ENCODE data around the gene LSR.
"Not testable (repeated sequence)": the region's sequence is repeated elsewhere in the genome, so short reads cannot be mapped to it uniquely, and the experiment has no call there.

LSR gene

DNA sequence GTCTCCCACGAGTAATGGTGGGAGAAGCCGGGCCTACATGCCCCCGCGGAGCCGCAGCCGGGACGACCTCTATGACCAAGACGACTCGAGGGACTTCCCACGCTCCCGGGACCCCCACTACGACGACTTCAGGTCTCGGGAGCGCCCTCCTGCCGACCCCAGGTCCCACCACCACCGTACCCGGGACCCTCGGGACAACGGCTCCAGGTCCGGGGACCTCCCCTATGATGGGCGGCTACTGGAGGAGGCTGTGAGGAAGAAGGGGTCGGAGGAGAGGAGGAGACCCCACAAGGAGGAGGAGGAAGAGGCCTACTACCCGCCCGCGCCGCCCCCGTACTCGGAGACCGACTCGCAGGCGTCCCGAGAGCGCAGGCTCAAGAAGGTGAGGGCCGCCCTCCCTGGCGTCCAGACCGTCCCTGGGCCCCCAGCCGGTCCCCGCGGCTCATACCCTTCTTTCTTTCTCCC, 18.6 kb downstream of the LSR start:
- peak; percentile 28 for DNase-seq (ENCODE audit: low read depth)

DNA sequence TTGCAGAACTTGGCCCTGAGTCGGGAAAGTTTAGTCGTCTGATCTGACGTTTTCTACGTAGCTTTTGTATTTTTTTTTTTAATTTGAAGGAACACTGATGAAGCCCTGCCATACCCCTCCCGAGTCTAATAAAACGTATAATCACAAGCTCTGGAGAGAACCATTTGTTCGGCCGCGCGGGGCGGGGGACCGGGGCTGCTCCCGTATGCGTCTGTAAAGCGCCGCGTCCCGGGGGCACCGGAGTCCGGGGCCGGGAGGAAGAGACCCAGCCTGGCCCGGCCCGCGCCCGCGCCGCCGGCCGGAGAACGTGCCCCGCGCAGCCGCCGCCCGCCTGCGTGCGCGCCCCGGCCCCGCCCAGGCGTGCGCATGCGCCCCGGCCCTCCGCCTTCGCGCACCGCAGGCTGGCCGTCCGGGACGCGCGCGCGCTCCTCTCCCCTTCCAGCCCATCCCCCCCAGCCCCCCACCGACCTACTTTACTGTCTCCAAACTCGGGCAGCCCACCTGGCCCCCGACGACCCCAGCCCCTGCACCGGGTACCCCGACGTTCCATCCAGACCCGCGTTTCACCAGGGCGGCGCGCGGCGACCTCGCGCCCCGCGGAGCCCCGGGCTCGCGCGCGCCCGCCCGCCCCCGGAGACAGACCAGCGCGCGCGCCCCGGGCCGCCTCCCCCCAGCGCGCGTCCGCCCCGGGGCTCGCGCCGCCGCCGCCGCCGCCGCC, 19.2 kb downstream of the LSR start:
- DNase-seq (ENCODE audit: low read depth), result peak; percentile 66

DNA sequence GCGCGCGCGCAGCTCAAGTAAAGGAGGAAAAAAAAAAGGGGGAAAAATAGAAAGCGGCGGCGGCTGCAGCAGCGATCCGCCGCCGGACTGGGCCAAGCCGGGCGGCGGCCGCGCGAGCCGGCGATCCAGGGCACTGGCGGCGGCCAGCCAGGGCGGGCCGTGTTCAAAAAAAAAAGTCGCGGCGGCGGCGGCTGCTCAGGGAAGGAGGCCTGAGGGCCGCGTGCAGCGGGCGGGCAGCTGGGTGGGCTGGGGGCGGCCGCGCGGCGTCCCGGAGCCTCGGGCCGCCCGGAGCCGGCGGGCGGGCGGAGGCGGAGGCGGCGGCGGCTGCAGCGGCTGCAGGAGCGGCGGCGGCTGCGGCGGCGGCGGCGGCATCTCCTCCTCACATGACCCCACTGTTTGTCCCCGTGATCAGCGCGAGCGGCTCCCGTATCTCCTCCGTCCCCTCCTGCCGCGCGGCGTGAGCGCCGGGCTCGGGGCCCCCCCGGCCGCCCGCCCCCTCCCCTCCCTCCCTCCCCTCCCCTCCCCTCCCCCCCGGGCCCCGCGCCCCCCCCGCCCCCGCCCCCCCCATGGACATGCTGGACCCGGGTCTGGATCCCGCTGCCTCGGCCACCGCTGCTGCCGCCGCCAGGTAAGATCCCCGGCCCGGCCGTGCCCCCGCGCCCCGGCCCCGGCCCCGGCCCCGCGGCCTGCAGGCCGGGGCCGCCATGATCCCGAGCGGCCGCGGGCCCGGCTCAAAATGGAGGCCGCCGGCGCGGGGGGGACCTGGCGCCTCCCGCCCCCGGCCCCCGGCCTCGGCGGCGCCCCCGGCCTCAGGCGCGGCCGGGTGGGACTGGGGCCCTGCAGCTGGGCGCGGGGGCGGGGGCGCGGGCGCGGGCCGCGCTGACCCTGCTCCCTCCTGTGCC, 20.0 kb downstream of the LSR start, which contains the start of gene USF2:
TSS of gene USF2 (plus strand) at position 427 of the 902 bp plus-strand sequence. CDS start at position 567, 140 bp downstream.
- peak; percentile 55 for DNase-seq (ENCODE audit: low read depth)

DNA sequence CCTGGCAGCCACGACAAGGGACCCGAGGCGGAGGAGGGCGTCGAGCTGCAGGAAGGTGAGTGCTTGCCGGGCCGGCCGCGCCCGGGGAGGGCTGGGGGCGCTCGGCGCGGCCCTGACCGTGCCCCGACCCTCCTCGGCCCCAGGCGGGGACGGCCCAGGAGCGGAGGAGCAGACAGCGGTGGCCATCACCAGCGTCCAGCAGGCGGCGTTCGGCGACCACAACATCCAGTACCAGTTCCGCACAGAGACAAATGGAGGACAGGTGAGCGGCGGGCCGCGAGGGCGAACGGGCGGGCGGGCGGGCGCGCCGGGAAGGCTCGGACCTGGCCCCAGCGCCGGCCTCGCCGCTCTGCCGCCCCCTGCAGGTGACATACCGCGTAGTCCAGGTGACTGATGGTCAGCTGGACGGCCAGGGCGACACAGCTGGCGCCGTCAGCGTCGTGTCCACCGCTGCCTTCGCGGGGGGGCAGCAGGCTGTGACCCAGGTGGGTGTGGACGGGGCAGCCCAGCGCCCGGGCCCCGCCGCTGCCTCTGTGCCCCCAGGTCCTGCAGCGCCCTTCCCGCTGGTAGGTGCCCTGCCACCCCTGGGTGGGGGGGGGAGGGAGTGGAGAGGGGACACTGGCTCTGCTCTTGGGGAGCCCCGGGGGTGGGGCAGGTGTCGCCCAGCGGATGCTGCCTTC, 20.8 kb downstream of the LSR start:
- DNase-seq (ENCODE audit: low read depth), result peak; percentile 63

DNA sequence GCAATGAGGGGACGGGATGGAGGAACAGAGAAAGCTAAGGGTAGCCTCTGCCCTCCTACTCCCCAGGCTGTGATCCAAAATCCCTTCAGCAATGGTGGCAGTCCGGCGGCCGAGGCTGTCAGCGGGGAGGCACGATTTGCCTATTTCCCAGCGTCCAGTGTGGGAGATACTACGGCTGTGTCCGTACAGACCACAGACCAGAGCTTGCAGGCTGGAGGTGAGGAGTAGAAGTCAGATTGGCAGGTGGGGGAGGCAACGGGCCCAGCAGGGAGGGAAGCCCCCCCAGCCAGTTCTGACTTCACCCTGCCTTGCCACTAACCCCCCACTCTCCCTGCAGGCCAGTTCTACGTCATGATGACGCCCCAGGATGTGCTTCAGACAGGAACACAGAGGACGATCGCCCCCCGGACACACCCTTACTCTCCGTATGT, 21.6 kb downstream of the LSR start:
- no peak for DNase-seq (ENCODE audit: low read depth)

DNA sequence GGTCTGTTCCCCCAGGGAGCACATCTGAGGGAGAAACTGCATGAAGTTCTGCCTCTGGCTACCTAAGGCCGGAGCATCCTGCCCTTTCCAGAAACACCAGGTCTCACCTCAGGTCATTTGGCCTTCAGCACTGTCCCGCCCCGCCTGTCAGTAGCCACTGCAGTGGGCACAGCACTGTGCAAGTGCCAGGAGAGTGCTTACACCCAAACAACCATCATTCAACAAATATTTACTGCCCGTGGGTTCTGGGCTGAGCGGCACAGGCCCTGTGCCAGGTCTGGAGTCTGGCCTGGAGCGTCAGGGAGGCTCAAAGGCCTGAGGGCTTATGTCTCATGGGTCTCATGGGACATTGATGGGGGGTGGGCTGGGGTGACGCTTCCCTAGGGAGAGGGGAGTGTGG, 22.7 kb downstream of the LSR start:
- DNase-seq (ENCODE audit: low read depth), result no peak

DNA sequence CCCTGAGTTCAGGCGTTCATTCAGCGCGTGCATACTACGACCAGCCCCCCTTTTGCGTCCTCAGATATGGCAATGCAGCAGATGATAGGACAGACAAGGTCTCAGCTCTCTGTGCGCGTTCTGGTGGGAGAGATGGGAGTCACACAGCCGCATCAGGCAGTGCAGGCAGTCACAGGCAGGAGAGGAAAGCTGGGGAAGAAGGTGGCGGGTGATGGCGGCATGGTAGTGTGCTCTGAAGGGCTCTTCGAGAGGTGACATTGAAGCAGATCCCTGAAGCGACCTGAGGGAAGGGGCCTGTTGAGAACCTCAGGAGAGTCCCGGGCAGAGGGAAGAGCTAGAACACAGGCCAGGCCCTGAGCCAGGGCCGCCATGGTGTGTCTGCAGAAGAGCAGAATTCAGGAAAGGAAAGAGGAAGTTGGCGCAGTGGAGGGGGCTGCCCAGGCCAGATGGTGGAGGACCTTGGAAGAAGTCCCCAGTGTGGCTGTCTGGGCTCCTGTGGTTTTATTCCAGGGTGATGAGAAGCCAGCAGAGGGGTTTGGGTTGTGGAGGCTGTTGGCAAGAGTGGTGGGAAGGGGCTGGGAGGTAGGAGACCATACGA, 23.4 kb downstream of the LSR start:
- DNase-seq (ENCODE audit: low read depth), result no peak

DNA sequence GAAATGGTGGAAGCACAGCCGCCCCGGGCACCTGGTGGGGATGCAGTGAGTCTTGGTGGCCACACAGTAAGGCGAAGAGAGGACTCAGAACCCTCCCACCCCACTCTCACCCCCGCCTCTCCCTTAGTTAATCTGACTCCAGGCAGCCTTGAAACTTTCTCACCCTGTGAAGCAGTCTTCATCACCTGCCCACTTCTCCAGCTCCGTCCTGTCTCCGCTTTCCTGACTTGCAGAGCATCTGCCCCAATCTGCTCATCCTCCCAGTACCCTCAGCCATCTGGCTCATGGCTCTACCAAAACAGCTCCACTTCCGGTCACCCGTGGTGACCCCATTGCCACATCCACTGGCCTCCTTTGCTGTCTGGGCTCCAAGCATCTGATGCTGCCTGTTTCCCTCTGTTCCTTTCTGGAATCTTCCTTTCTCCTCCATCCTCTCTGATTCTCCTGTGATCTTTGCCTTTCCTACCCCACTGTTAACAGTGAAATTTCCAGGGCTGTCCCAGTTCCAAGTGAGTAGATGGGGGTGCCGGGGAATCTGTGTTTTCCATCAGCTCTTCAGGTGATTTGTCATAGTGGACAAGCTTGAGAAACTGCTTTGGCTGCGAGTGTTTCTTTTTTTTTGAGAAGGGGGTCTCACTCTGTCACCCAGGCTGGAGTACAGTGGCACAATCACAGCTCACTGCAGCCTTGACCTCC, 24.3 kb downstream of the LSR start:
- DNase-seq (ENCODE audit: low read depth), result no peak

DNA sequence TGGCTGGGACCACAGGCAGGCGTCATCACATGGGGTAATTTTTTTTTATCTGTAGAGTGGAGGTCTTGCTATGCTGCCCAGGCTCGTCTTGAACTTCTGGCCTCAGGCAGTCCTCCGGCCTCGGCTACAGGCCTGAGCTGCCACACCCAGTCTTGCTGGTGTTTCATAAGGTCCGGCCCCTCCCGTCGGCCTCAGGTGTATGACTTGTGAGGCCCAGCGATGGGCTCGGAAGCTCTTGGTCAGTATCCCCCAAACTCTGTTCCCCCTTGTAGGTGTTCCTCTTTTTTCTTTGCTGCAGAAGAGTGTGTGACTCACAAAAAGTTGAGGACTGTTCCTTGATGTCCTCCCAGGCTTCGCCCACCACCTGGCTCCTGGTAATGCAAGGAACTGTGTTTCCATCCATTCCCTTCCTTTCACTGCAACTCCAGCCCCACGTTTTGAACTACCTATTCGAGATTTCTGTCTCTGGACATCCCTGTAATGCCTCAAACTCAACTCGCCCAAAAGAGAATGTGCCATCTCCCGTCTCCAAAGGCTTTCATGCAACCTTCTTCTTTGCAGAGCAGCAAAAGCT, 25.0 kb downstream of the LSR start:
- no peak for DNase-seq (ENCODE audit: low read depth)

DNA sequence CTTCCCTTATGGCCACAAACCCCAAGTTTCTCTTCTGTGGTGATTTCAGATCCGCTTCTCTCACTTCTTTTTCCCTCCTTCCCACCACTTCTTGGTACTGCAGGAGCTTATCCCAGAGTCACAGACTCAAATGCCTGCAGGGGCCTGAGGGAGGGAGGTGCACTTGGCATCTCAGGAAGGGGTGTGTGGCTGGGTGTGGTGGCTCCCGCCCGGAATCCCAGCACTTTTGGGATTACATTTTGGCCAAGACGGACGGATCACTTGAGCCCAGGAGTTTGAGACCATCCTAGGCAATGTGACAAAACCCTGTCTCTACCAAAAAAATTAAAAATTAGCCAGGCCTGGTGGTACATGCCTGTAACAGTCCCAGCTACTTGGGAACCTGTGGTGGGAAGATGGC, 25.5 kb downstream of the LSR start:
- DNase-seq (ENCODE audit: low read depth), result no peak

DNA sequence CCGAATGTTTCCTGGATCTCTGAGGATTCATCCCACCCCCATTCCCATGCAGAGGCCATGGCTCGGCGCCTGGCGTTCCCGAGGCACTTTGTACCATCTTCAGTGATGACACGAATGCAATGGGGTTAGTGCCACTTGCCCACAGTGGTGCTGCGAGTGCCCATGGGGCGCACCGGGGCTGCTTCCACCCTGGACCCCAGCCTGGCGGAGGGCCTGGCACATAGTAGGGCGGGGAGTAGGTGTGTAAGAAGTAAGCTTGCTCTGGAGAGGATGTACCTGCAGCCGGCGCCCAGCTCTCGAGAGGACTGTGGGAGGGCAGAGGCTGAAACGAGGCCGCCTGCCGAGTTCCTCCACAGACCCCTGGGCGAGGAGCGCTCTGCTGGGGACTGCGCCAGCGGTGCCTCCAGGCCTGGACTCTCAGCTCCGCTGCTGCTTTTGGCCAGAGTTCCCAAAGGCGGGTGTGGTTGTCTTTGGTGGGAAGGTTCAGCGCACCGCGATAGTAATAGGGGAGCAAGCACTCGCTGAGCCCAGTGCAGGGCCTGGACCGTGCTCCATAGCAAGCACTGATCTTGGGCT, 28.0 kb downstream of the LSR start:
- no peak for DNase-seq (ENCODE audit: low read depth)

DNA sequence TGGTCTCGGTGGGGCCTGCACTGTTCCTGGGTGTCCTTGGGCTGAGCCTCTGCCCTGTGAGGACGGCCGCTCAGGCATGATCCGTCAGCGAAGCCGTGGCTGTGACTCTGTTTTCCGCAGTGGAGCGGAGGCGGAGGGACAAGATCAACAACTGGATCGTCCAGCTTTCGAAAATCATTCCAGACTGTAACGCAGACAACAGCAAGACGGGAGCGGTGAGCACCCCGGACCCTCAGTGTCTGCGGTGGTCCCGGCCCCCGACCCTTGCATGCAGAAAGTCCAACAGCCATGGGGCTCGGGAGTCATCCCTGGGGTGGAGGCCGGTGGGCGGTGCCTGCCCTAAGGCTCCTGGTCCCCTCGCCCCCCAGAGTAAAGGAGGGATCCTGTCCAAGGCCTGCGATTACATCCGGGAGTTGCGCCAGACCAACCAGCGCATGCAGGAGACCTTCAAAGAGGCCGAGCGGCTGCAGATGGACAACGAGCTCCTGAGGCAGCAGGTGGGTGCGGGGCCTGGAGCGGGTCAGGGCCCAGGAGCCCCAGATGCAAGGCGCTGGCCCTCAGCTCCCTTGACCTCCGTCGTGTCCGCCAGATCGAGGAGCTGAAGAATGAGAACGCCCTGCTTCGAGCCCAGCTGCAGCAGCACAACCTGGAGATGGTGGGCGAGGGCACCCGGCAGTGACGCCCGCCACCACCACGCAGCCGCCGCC, 29.9 kb downstream of the LSR start:
- DNase-seq (ENCODE audit: low read depth), result no peak

DNA sequence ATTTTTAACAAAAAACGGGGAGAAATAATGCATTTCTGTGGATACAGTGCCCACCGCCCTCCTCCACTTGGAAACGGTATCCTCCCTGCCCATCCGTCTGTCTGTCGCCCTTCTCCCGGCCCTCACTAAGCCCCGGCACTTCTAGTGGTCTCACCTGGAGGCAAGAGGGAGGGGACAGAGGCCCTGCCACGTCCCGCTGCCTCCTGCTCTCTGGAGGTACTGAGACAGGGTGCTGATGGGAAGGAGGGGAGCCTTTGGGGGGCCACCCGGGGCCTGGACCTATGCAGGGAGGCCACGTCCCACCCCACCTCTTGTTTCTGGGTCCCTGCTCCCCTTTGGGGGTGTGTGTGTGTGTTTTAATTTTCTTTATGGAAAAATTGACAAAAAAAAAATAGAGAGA, 30.6 kb downstream of the LSR start:
- DNase-seq (ENCODE audit: low read depth), result no peak

DNA sequence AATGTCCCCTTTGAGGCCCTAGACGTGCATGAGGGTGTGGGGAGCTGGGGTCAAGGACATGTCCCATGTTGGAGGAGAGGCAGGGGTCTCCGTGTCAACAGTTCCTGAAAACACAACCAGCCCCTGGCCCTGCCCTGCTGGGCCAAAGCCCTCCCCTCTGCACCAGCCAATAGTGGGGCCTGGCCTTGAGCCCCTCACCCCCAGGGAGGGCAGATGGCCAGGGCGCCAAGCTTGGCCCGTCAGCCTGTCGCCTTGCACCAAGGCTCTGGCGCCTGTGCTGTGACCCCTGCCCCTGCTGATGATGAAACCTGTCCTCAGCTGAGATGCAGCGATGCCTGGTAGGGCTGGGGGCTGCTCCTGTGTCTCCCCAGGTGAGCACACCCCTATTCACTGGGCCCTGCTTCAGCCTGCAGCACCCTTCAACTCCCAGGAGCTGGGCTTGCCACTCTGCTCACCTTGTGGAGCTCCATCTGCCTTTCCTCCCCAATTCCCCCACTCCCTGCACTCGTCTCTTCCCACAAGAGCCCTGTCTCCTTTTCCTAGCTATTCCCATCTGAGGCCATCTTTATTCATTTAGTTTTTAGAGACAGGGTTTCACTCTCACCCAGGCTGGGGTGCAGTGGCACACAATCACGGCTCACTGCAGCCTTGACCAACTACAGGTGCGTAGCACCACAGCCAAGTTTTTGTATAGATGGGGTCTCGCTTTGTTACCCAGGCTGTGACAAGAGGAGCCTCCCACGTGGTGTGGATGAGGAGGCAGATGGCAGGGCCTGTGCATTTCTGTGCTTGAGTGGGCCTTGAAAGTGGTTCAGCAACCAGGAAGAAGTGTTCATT, 31.4 kb downstream of the LSR start:
- no peak for DNase-seq (ENCODE audit: low read depth)

DNA sequence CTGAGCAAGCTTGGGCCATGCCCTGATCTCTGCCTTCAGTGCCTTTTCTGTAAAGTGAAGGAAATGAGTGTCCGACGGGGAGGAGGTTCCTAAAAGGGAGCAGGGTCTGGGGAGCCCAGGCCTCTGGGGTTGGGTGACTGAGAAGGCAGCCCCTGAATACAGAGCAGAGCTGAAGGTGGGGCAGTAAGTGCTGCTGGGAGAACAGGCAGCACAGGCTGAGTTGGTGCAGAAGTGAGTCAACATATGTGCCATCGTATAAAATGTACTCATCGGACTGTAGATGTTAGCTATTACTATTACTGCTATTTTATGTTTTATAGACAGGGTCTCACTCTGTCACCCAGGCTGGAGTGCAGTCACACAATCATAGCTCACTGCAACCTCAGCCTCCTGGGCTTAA, 32.5 kb downstream of the LSR start:
- DNase-seq (ENCODE audit: low read depth), result no peak

DNA sequence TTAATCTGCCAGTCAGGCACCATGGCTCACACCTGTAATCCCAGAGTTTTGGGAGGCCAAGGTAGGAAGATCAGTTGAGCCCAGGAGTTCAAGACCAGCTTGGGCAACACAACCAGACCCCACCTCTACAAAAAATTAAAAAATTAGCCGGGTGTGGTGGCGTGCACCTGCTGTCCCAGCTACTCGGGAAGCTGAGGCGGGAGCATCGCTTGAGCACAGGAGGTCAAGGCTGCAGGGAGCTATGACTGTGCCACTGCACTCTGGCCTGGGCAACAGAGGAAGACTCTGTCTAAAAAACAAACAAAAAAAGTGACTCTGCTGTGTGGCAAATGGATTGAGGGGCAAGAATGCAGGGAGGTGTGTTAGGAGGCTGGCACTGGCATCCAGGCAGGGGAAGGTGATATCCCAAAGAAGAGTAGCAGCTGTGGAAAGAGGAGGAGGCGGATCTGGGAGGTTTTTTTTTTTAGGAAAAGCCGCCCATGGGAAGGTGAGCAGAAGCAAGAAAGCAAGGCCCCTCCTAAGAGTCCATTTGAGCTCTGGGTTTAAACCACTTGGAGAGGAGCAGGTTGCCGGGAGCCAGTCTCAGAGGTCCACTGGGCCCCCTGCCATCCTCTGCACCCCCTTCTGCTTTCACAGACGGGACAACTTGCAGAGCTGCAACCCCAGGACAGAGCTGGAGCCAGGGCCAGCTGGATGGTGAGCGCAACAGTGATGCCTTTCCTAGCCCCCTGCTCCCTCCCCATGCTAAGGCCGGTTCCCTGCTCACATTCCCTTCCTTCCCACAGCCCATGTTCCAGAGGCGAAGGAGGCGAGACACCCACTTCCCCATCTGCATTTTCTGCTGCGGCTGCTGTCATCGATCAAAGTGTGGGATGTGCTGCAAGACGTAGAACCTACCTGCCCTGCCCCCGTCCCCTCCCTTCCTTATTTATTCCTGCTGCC, 35.6 kb downstream of the LSR start:
- no peak for DNase-seq (ENCODE audit: low read depth)

DNA sequence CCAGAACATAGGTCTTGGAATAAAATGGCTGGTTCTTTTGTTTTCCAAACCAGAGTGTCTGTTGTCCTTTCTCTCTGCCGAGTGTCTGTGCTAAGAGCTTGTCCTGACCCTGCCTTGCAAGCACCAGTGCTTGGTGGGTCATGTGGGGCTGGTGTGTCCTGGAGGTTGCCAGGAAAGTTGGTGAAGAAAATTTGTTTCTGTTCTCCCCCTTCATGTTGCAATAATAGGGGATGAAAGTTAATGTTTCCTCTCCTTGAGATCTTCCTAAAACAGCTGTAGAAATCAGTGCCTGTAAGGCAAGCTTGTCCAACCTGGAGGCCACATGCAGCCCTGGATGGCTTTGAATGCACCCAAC, 36.3 kb downstream of the LSR start:
- no peak for DNase-seq (ENCODE audit: low read depth)

DNA sequence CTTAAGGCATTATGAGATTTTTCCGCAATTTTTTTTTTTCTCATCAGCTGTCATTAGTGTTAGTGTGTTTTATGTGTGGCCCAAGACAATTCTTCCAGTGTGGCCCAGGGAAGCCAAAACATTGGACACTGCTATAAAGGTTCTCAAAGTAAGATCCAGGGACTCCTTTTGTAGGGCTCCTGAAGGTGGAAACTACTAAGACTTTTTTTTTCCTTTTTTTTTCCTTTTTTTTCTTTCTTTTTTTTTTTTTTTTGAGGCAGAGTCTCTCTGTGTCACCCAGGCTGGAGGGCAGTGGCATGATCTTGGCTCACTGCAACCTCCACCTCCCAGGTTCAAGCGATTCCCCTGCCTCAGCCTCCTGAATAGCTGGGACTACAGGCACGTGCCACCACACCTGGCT, 36.7 kb downstream of the LSR start:
- not testable (repeated sequence) for DNase-seq (ENCODE audit: low read depth)
